Activated CD4-positive, alpha-beta memory T cell treated with anti-CD3 and anti-CD28 coated beads for 36 hours (primary cell): ENCODE results near the gene TMEM140. TPM values are rescaled to one million over a fixed set of nuclear protein-coding genes. Genes with fewer than 3 reads are reported as not detected.

Experiments used
- CTCF ChIA-PET: fragments of 350-600 bp; sonication (Branson Sonifier 250); formaldehyde crosslinking; loops from one replicate; lab custom pipeline; 2021; ENCODE audit warnings: antibody characterized with exemption, inconsistent platforms; lab: Charles Lee
- POLR2A ChIA-PET: fragments of 350-600 bp; sonication (Branson Sonifier 250); formaldehyde crosslinking; loops from one replicate; lab custom pipeline; 2021; ENCODE audit warnings: antibody characterized with exemption; lab: Charles Lee
- DNase-seq: peaks from one replicate; pipeline ENCODE4 v3.0.0-alpha.2; 2020
- H3K27ac Mint-ChIP-seq: one replicate; pipeline ENCODE4 v1.8.0; 2021; ENCODE audit warnings: mixed read lengths
- H3K27me3 Mint-ChIP-seq: one replicate; pipeline ENCODE4 v1.8.0; 2021; ENCODE audit warnings: mixed read lengths
- H3K36me3 Mint-ChIP-seq: one replicate; pipeline ENCODE4 v1.8.0; 2021; ENCODE audit warnings: mixed read lengths
- H3K4me1 Mint-ChIP-seq: one replicate; pipeline ENCODE4 v1.8.0; 2021; ENCODE audit warnings: low read depth, mixed read lengths
- H3K4me3 Mint-ChIP-seq: one replicate; pipeline ENCODE4 v1.8.0; 2021; ENCODE audit warnings: mild to moderate bottlenecking, mixed read lengths
- H3K9me3 Mint-ChIP-seq: one replicate; pipeline ENCODE4 v1.8.0; 2021; ENCODE audit warnings: mixed read lengths
- intact Hi-C: fragments of 100-400 bp; cut with micrococcal nuclease; formaldehyde crosslinking; loops from one replicate; pipeline ENCODE4 v1.15.1; 2023
- total RNA-seq, 2 experiments: library from RNA; stranded (reverse); gene quantifications; one replicate each; pipeline ENCODE4 v1.2.3, GENCODE V29; 2021

Gene TMEM140
- total RNA-seq, 2 experiments from 2014 or later, result 8.6 to 10.0 TPM

DNA sequence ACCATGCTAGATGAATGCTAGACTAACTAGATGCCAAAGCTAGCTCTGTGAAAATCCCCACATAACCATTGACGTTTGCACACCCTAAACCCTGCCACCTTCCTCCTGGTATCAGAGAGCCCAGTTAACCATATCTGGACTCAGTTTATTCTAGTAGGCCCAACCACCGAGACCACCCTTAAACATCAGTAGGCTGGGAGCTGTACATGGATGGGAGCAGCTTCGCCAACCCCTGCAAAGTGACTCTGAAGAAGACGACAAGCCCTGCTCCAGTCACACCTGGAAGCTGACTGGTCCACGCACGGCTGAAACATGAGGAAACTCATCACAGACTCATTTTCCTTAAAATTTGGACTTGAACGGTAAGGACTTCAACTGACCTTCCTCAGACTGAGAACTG lies 27.1 kb downstream of the TMEM140 start:
- Mint-ChIP-seq H3K4me1 (peaks cover 16% of the 10 kb centered on the region), H3K27ac (no peak overlapping the region), H3K9me3 (peaks cover 13% of the 10 kb centered on the region), H3K27me3 (no peaks in the 10 kb centered on the region), H3K36me3 (peaks cover 8% of the 10 kb centered on the region), H3K4me3 (no peak overlapping the region)
- ChIA-PET POLR2A (no interaction called here), CTCF (no interaction called here)
- DNase-seq, result no peak
- intact Hi-C loops, result loop anchor here (5.0 kb wide), 2 partner anchors 337 to 423 kb away; partner anchors contain the start of gene CNOT4

DNA sequence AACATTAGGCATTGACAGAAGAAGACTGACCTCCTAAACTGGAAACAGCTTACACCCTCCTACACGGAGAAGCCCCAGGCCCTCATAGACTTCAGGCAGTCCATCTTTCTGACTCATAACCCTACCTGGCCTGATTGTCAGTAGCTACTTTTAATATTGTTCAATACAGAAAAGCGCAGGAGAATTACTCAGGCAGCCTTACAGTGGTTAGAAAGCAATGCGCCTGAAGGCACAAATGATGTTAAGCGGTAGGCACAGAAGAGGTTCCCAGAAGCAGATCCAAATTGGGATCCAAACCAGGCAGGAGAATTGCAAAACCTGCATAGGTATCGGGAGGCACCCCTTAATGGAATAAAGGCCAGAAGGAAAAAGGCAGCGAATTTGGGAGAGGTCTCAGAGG lies 28.1 kb downstream of the TMEM140 start:
- intact Hi-C loops, result no loop called here
- H3K9me3 Mint-ChIP-seq, result peaks cover 23% of the 10 kb centered on the region
- CTCF ChIA-PET, result no interaction called here

DNA sequence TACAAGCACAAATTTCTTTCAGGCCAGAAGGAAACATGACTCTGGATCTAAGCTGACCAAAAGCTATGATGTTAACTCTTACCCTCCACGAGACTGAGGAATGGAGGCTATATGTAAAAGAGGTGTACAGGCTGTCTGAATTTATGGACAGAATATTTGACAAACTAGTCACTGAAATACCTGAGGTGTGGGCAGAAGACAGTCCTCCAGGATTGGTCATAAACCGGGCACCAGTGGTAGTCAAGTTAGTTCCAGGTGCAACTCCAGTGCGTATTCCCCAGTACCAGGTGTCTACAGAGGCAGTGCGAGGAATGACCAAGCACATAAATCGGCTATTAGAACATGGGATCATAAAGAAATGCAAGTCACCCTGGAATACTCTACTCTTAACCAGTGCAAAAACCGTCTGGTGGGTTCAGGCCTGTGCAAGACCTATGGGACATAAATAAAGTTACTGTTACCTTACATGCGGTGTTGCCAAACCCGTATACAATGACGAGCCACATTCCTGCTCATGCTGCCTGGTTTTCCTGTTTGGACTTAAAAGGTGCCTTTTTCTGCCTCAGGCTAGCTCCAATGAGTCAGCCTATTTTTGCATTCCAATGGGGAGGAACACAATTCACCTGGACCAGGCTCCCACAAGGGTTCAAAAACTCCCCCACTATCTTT lies 29.3 kb downstream of the TMEM140 start:
- peaks cover 4% of the 10 kb centered on the region for H3K4me1 Mint-ChIP-seq
- DNase-seq, result no peak
- peaks cover 35% of the 10 kb centered on the region for H3K9me3 Mint-ChIP-seq
- no peak overlapping the region for H3K27ac Mint-ChIP-seq
- ChIA-PET POLR2A (no interaction called here), CTCF (no interaction called here)
- no peak overlapping the region for H3K4me3 Mint-ChIP-seq
- H3K27me3 Mint-ChIP-seq, result no peaks in the 10 kb centered on the region
- H3K36me3 Mint-ChIP-seq, result peaks cover 28% of the 10 kb centered on the region
- intact Hi-C loops, result no loop called here

More for the DNA sequence above, 28.1 kb downstream of the TMEM140 start:
- Mint-ChIP-seq H3K4me1 (peaks cover 13% of the 10 kb centered on the region), H3K27ac (no peak overlapping the region), H3K27me3 (no peaks in the 10 kb centered on the region), H3K36me3 (peaks cover 18% of the 10 kb centered on the region), H3K4me3 (no peak overlapping the region)
- DNase-seq, result no peak
- POLR2A ChIA-PET, result interaction anchor here (0.6 kb wide), 1 partner anchor 34 kb away, joined by 3 read pairs; no protein-coding TSS in a partner anchor

GRCh38 chr7:135178364-135178763 lies 30.5 kb downstream of the TMEM140 start:
- H3K36me3 Mint-ChIP-seq, result peaks cover 38% of the 10 kb centered on the region
- no peak overlapping the region for H3K27ac Mint-ChIP-seq
- no peak overlapping the region for H3K4me3 Mint-ChIP-seq
- no peak for DNase-seq
- H3K9me3 Mint-ChIP-seq, result peaks cover 46% of the 10 kb centered on the region
- H3K4me1 Mint-ChIP-seq, result no peaks in the 10 kb centered on the region
- POLR2A ChIA-PET, result no interaction called here
- CTCF ChIA-PET, result interaction anchor here (1.3 kb wide), 1 partner anchor 192 kb away, joined by 3 read pairs; the partner anchor contains the start of gene AGBL3
- intact Hi-C loops, result no loop called here
- no peaks in the 10 kb centered on the region for H3K27me3 Mint-ChIP-seq

DNA sequence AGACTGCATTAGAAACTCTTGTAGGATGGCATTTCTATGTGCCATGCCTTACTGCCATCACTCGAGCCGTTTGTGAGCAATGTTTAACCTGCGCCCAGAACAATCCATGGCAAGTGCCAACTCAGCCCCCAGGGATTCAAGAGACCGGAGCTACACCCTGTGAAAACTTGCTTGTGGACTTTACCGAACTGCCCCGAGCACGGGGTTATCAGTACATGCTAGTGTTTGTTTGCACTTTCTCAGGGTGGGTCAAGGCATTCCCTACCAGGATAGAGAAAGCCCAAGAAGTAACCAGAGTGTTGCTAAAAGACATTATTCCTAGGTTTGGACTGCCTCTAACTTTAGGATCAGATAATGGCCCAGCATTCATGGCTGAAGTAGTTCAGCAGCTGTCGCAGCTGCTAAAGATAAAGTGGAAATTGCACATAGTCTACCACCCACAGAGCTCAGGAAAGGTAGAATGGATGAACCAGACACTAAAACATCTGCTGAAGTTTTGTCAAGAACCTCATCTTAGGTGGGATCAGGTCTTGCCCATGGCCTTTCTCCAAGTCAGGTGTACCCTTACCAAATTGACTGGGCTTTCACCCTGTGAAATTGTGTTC lies 31.6 kb downstream of the TMEM140 start:
- ChIA-PET POLR2A (interaction anchor here (1.1 kb wide), 1 partner anchor 9 kb away, joined by 3 read pairs; the partner anchor contains the start of gene CYREN), CTCF (interaction anchor here (1.1 to 1.3 kb wide), 3 partner anchors 8 to 193 kb away, joined by 3 read pairs; partner anchors contain the start of gene AGBL3)
- Mint-ChIP-seq H3K4me1 (no peaks in the 10 kb centered on the region), H3K9me3 (peaks cover 55% of the 10 kb centered on the region), H3K36me3 (peaks cover 49% of the 10 kb centered on the region), H3K4me3 (no peak overlapping the region), H3K27me3 (no peaks in the 10 kb centered on the region), H3K27ac (no peak overlapping the region)
- no peak for DNase-seq
- intact Hi-C loops, result no loop called here

DNA sequence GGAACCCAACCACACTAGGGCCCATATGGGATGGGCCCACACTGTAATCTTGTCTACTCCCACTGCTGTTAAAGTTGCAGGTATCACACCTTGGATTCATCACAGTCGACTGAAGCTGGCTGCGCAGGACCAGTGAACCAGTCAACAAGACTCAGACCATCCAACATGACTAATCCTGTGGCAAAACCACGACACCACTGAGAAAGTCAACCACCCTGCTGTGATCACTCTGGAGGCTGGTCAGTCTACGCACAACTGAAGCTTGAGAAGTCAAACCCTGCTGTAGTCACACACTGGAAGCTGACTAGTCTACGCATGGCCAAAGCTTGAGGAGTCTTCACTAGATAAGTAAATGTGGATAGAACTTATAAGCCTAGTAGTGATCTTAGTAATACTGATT lies 32.2 kb downstream of the TMEM140 start:
- Mint-ChIP-seq H3K4me1 (no peaks in the 10 kb centered on the region), H3K27me3 (no peaks in the 10 kb centered on the region), H3K4me3 (no peak overlapping the region), H3K36me3 (peaks cover 54% of the 10 kb centered on the region), H3K27ac (no peak overlapping the region), H3K9me3 (peaks cover 55% of the 10 kb centered on the region)
- ChIA-PET CTCF (interaction anchor here (1.2 kb wide), 1 partner anchor 101 kb away, joined by 3 read pairs; no protein-coding TSS in a partner anchor), POLR2A (interaction anchor here (1.0 to 1.1 kb wide), 2 partner anchors 9 to 31 kb away, joined by 3 to 4 read pairs; partner anchors contain the start of genes CYREN and WDR91)
- peak; percentile 25 for DNase-seq
- intact Hi-C loops, result no loop called here

DNA sequence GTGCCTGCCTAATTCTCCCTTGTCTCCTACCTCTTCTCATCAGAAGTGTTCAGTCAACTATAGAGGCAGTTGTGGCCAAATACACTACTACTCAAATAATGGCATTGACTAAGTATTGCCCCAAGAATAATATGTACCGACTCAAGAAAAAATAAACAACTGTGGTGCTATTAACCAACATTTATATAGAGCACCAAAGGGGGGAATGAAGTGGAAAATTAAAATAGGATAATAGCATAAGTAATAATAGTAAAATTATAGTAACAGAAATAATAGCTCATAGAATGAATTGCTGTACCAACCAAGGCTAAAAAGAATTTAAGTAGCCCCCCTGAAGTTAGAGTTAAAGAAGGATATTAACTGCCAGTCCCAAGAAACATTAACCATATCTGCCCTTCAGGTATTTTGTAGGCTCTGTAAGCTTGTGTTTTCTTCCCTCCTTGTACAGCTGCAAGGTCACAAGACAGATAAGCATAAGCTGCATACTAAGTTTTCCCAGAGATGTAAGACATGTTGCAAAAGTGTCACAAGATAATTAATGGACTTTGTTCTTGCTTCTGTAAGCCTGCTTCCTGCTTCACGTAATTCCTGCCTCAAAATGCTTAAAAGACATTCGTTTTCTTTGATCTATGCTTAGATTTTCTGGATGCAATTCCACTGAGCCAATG lies 33.5 kb downstream of the TMEM140 start:
- DNase-seq, result no peak
- H3K27me3 Mint-ChIP-seq, result no peaks in the 10 kb centered on the region
- H3K27ac Mint-ChIP-seq, result no peak overlapping the region
- H3K4me1 Mint-ChIP-seq, result no peaks in the 10 kb centered on the region
- intact Hi-C loops, result no loop called here
- peaks cover 66% of the 10 kb centered on the region for H3K36me3 Mint-ChIP-seq
- H3K4me3 Mint-ChIP-seq, result no peak overlapping the region
- ChIA-PET CTCF (no interaction called here), POLR2A (interaction anchor here (1.0 kb wide), 1 partner anchor 30 kb away, joined by 4 read pairs; the partner anchor contains the start of gene WDR91)
- H3K9me3 Mint-ChIP-seq, result peaks cover 55% of the 10 kb centered on the region

- Mint-ChIP-seq H3K36me3 (peaks cover 72% of the 10 kb centered on the region), H3K27ac (no peak overlapping the region), H3K4me3 (no peak overlapping the region), H3K27me3 (no peaks in the 10 kb centered on the region), H3K4me1 (no peaks in the 10 kb centered on the region), H3K9me3 (peaks cover 55% of the 10 kb centered on the region)
- DNase-seq, result no peak
- POLR2A ChIA-PET, result interaction anchor here (0.7 kb wide), 1 partner anchor 205 kb away, joined by 3 read pairs; no protein-coding TSS in a partner anchor
- CTCF ChIA-PET, result no interaction called here
- intact Hi-C loops, result no loop called here
These were observed 34.2 kb downstream of the TMEM140 start for GRCh38 chr7:135181929-135182678.

DNA sequence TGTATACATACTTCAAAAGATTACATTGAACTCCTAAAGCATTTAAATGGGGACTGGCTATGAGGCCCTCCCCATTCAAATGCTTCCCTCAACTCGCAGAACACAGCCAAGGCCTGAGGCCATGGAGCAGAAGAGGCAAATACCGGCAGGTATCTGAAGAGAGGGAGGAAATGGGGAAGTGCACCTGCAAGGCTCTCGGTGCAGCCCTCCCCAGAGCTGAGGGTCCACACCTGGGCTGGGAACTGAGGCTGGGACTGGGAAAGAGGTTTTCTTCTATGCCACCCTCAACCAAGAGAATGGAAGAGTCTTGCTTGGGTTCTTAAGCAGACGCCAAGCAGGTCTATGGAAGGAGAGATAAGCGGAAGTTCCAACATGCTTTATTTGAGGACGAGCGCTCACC lies 35.6 kb downstream of the TMEM140 start:
- H3K36me3 Mint-ChIP-seq, result peaks cover 81% of the 10 kb centered on the region
- DNase-seq, result no peak
- H3K9me3 Mint-ChIP-seq, result peaks cover 54% of the 10 kb centered on the region
- no peak overlapping the region for H3K27ac Mint-ChIP-seq
- intact Hi-C loops, result no loop called here
- H3K4me3 Mint-ChIP-seq, result no peak overlapping the region
- POLR2A ChIA-PET, result no interaction called here
- CTCF ChIA-PET, result no interaction called here
- no peaks in the 10 kb centered on the region for H3K27me3 Mint-ChIP-seq
- H3K4me1 Mint-ChIP-seq, result no peaks in the 10 kb centered on the region

- Mint-ChIP-seq H3K27me3 (no peaks in the 10 kb centered on the region), H3K4me3 (no peak overlapping the region), H3K4me1 (no peaks in the 10 kb centered on the region), H3K27ac (no peak overlapping the region), H3K36me3 (peaks cover 82% of the 10 kb centered on the region), H3K9me3 (peaks cover 45% of the 10 kb centered on the region)
- ChIA-PET CTCF (no interaction called here), POLR2A (no interaction called here)
- no peak for DNase-seq
- intact Hi-C loops, result no loop called here
These were observed 36.5 kb downstream of the TMEM140 start for GRCh38 chr7:135184254-135184841.

DNA sequence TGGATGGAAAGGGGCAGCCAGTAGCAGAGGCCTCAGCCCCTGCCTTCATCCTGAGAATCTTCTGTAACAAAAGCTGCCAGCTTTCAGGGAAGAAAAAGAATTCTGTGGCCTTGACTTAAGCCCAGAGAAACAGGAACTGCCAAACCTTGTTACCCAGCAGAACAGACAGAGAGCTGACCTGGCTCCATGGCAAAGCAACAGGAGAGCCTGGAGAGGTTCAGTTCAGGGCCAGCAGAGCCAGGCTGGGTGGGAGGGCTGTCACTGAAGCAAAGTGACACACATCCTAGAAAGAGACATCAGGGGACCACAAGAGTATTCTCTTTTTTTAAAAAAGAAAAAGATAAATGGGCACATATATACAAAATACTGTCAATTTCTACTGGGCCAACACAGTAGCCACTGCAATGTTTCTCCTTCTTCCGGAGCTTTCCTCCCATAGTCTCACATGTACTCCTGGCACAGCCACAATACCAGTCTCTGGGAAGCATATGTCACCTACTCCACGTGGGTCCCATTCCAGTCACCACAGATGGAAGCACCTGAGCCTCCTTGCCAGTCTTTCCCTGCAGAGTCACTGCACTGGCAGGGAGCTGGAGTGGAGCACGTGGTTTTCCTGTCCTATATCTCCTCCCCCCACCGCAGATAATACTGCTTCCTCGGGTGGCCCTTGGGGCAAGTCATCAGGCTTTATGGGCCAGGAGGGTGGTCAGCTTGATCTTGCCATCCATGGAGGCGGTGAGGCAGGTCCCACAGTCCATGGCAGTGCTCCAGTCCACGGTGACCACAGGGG lies 37.8 kb downstream of the TMEM140 start:
- Mint-ChIP-seq H3K27me3 (no peaks in the 10 kb centered on the region), H3K36me3 (peaks cover 83% of the 10 kb centered on the region), H3K9me3 (peaks cover 35% of the 10 kb centered on the region), H3K27ac (no peak overlapping the region), H3K4me3 (no peak overlapping the region), H3K4me1 (no peaks in the 10 kb centered on the region)
- intact Hi-C loops, result no loop called here
- POLR2A ChIA-PET, result no interaction called here
- DNase-seq, result no peak
- CTCF ChIA-PET, result no interaction called here
